Astrocyte (in vitro differentiated cells and primary cell): ENCODE results near the gene SIDT2. TPM values are rescaled to one million over a fixed set of nuclear protein-coding genes. Genes with fewer than 3 reads are reported as not detected.
"Not testable (repeated sequence)": the region's sequence is repeated elsewhere in the genome, so short reads cannot be mapped to it uniquely, and the experiment has no call there.

Experiments
- DNase-seq: peaks from one replicate; pipeline ENCODE4 v3.0.0-alpha.2; 2010; ENCODE audit warnings: low read depth
- FAIRE-seq: peaks from 2 replicates; lab custom pipeline; 2011; peaks lifted over from hg19 to GRCh38; lab: Jason Lieb, UNC
- H2AFZ ChIP-seq: 2 replicates; pipeline ENCODE4 v1.6.0; 2012; ENCODE audit warnings: low read depth, low read length, inconsistent platforms
- H3K27ac ChIP-seq: 2 replicates; pipeline ENCODE4 v1.5.1; 2011; ENCODE audit warnings: low read depth, low read length, inconsistent platforms
- H3K27me3 ChIP-seq: 2 replicates; pipeline ENCODE4 v1.6.0; 2011; ENCODE audit warnings: low read length, inconsistent platforms; ENCODE audit not compliant: insufficient read depth
- H3K36me3 ChIP-seq: 2 replicates; pipeline ENCODE4 v1.5.1; 2011; ENCODE audit warnings: low read length, inconsistent platforms; ENCODE audit not compliant: insufficient read depth
- H3K4me1 ChIP-seq: 2 replicates; pipeline ENCODE4 v1.5.1; 2011; ENCODE audit warnings: low read length, inconsistent platforms; ENCODE audit not compliant: insufficient read depth
- H3K4me2 ChIP-seq: 2 replicates; pipeline ENCODE4 v1.6.0; 2012; ENCODE audit warnings: low read length, inconsistent platforms
- H3K4me3 ChIP-seq: 2 replicates; pipeline ENCODE4 v1.5.1; 2011; ENCODE audit warnings: low read depth, mild to moderate bottlenecking, low read length, inconsistent platforms; ENCODE audit not compliant: insufficient read depth
- H3K79me2 ChIP-seq: 2 replicates; pipeline ENCODE4 v1.6.0; 2012; ENCODE audit warnings: mild to moderate bottlenecking, low read length, inconsistent platforms; ENCODE audit not compliant: insufficient read depth
- H3K9ac ChIP-seq: 2 replicates; pipeline ENCODE4 v1.6.0; 2012; ENCODE audit warnings: mild to moderate bottlenecking, low read length, inconsistent platforms
- H3K9me3 ChIP-seq: 2 replicates; pipeline ENCODE4 v1.5.1; 2012; ENCODE audit warnings: low read depth, mild to moderate bottlenecking, low read length, inconsistent platforms; ENCODE audit not compliant: insufficient read depth
- H4K20me1 ChIP-seq: 2 replicates; pipeline ENCODE4 v1.6.0; 2012; ENCODE audit warnings: low read length, inconsistent platforms; ENCODE audit not compliant: insufficient read depth
- H3K27ac Mint-ChIP-seq: one replicate; pipeline ENCODE4 v1.8.0; 2021; ENCODE audit warnings: mild to moderate bottlenecking, mixed read lengths; ENCODE audit not compliant: unreplicated experiment
- H3K27me3 Mint-ChIP-seq: one replicate; pipeline ENCODE4 v1.8.0; 2021; ENCODE audit warnings: low read depth, mixed read lengths; ENCODE audit not compliant: unreplicated experiment
- H3K36me3 Mint-ChIP-seq: one replicate; pipeline ENCODE4 v1.8.0; 2021; ENCODE audit warnings: low read depth, mixed read lengths; ENCODE audit not compliant: unreplicated experiment
- H3K4me1 Mint-ChIP-seq: one replicate; pipeline ENCODE4 v1.8.0; 2021; ENCODE audit warnings: low read depth, mixed read lengths; ENCODE audit not compliant: unreplicated experiment
- H3K4me3 Mint-ChIP-seq: one replicate; pipeline ENCODE4 v1.8.0; 2021; ENCODE audit warnings: mild to moderate bottlenecking, moderate library complexity, mixed read lengths; ENCODE audit not compliant: unreplicated experiment
- H3K9me3 Mint-ChIP-seq: one replicate; pipeline ENCODE4 v1.8.0; 2021; ENCODE audit warnings: mild to moderate bottlenecking, mixed read lengths; ENCODE audit not compliant: unreplicated experiment
- total RNA-seq: library from RNA; stranded (reverse); gene quantifications from 2 replicates; pipeline ENCODE4 v1.2.1, GENCODE V29; 2021

The SIDT2 gene
- total RNA-seq, 1 donor from 2014 or later = 55.8 TPM

- Histone ChIP-seq H4K20me1 (peaks cover 37% of the 10 kb centered on the region), H3K79me2 (peaks cover 36% of the 10 kb centered on the region), H3K4me1 (peaks cover 35% of the 10 kb centered on the region), H3K36me3 (peaks cover 31% of the 10 kb centered on the region)
- not testable (repeated sequence) for H3K4me3 Mint-ChIP-seq, H2AFZ ChIP-seq, H3K27me3 Mint-ChIP-seq, H3K4me3 ChIP-seq, H3K9me3 ChIP-seq, H3K27me3 ChIP-seq, FAIRE-seq, H3K9me3 Mint-ChIP-seq, H3K9ac ChIP-seq, H3K27ac ChIP-seq, H3K27ac Mint-ChIP-seq, DNase-seq, H3K4me2 ChIP-seq
- peaks cover 32% of the 10 kb centered on the region for H3K4me1 Mint-ChIP-seq
- H3K36me3 Mint-ChIP-seq = peaks cover 27% of the 10 kb centered on the region
Measured at GRCh38 chr11:117206859-117207258, 28.3 kb downstream of the SIDT2 start.

GRCh38 chr11:117207481-117207880 lies 28.9 kb downstream of the SIDT2 start:
- not testable (repeated sequence) for H3K9ac ChIP-seq, H3K27ac Mint-ChIP-seq, H3K27me3 ChIP-seq, H3K27me3 Mint-ChIP-seq, H3K4me2 ChIP-seq, H3K9me3 ChIP-seq, H3K27ac ChIP-seq, H3K9me3 Mint-ChIP-seq, DNase-seq, H3K4me3 ChIP-seq, H3K4me3 Mint-ChIP-seq, H2AFZ ChIP-seq
- Histone ChIP-seq H3K4me1 (peaks cover 29% of the 10 kb centered on the region), H3K79me2 (peaks cover 30% of the 10 kb centered on the region), H4K20me1 (peaks cover 31% of the 10 kb centered on the region), H3K36me3 (peaks cover 31% of the 10 kb centered on the region)
- FAIRE-seq = peak; percentile 29
- Mint-ChIP-seq H3K36me3 (peaks cover 29% of the 10 kb centered on the region), H3K4me1 (peaks cover 27% of the 10 kb centered on the region)

GRCh38 chr11:117208710-117209109 lies 30.2 kb downstream of the SIDT2 start:
- H3K27ac ChIP-seq, H3K9me3 Mint-ChIP-seq, H3K9me3 ChIP-seq, H3K27ac Mint-ChIP-seq, H3K27me3 Mint-ChIP-seq, FAIRE-seq, DNase-seq, H3K4me3 Mint-ChIP-seq, H2AFZ ChIP-seq, H3K4me2 ChIP-seq, H3K9ac ChIP-seq, H3K27me3 ChIP-seq, H3K4me3 ChIP-seq: not testable (repeated sequence)
- H3K4me1 Mint-ChIP-seq = peaks cover 17% of the 10 kb centered on the region
- Histone ChIP-seq H3K79me2 (peaks cover 18% of the 10 kb centered on the region), H3K4me1 (peaks cover 18% of the 10 kb centered on the region), H3K36me3 (peaks cover 31% of the 10 kb centered on the region), H4K20me1 (peaks cover 19% of the 10 kb centered on the region)
- H3K36me3 Mint-ChIP-seq = peaks cover 27% of the 10 kb centered on the region

GRCh38 chr11:117209351-117210125 lies 31.0 kb downstream of the SIDT2 start:
- Histone ChIP-seq H3K4me1 (peaks cover 10% of the 10 kb centered on the region), H3K36me3 (peaks cover 27% of the 10 kb centered on the region), H4K20me1 (peaks cover 10% of the 10 kb centered on the region)
- H3K9me3 ChIP-seq, H3K4me2 ChIP-seq, H3K4me3 Mint-ChIP-seq, H3K27me3 ChIP-seq, H3K9ac ChIP-seq, H3K27ac ChIP-seq, H2AFZ ChIP-seq, H3K27ac Mint-ChIP-seq, H3K4me3 ChIP-seq, H3K79me2 ChIP-seq, FAIRE-seq, H3K9me3 Mint-ChIP-seq, H3K27me3 Mint-ChIP-seq: not testable (repeated sequence)
- Mint-ChIP-seq H3K36me3 (peaks cover 28% of the 10 kb centered on the region), H3K4me1 (peaks cover 13% of the 10 kb centered on the region)
- DNase-seq = peak; percentile 56
